Right renal cortex interstitium (tissue), 3 donors: Measurements from ENCODE around the gene ADGRL3. TPM values are rescaled to one million over a fixed set of nuclear protein-coding genes. Genes with fewer than 3 reads are reported as not detected.
A peak's percentile ranks its signal among the peaks of the same experiment; 100 is the strongest.
"Not testable (repeated sequence)": the region's sequence is repeated elsewhere in the genome, so short reads cannot be mapped to it uniquely, and the experiment has no call there.

Experiments used
- DNase-seq, 3 donors: peaks; one replicate each; pipeline ENCODE4 v3.0.0-alpha.2; 2013; ENCODE audit warnings: low read depth in 3 of 3, low spot score in 2 of 3
- polyA plus RNA-seq, 3 donors: library from polyadenylated mRNA; unstranded; fragments of 120-200 nt; gene quantifications; one replicate each; pipeline ENCODE4 v1.2.1, GENCODE V29; 2013; ENCODE audit not compliant: insufficient read length in 3 of 3

ADGRL3 gene
- polyA plus RNA-seq, 3 donors = 24.5 to 30.2 (median 28.7) TPM

DNA sequence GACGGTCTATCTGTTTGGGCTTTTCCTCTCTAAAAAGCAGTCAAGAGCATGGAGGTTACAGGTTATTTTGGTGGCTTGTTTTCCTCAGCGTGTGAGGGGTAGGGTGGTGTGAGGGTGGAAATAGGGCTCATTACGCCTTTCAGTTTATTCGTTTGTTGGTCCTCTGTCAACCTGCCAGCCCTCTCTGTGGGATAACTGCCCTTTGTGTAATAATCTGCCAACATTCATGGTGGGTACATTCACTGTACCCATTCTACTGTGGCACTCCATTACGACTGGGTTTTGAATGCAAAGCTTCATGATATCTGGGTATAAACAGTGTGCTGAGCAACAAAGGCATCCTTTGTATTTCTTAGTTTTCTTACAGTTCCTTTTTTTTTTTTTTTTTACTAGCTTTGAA is 136.4 kb downstream of the ADGRL3 start:
- DNase-seq = no peak

DNA sequence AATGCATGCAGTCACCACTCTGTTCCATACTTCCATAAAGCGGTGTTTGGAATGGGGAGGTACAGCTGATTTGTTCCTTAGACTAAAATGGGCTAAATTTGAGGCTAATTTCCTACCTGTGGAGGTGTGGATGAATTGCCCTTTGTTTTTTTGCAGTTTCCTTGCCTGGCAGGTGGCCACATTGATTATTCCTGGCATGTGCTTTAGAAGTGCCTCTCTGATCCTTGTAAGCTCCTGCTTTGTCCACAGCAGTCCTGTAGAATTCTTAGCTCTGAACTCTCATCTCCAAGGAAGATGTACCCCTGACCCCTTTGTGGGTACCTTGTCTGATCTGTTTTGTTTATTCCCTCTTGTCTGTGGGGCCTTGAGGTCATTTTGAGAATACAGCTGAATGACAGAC is 136.8 kb downstream of the ADGRL3 start:
- DNase-seq = no peak

DNA sequence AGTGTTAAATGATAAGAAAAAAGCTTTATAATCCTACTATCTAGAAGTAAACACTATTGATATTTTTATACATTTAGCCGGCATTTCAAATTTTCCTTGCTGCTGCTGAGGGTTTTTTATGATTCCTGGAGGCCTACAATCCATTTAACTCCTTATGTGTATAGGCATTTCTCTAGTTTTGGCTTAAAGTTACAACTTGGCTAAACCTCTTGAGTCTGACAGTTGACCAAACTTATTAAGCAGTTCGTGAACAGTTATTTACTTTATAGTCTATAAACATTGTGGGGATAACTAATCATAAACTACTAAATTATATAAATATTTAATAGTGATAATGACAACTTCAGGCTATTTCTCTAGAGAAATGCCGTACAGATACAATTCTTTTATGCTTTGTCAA is 141.9 kb downstream of the ADGRL3 start:
- DNase-seq = no peak

DNA sequence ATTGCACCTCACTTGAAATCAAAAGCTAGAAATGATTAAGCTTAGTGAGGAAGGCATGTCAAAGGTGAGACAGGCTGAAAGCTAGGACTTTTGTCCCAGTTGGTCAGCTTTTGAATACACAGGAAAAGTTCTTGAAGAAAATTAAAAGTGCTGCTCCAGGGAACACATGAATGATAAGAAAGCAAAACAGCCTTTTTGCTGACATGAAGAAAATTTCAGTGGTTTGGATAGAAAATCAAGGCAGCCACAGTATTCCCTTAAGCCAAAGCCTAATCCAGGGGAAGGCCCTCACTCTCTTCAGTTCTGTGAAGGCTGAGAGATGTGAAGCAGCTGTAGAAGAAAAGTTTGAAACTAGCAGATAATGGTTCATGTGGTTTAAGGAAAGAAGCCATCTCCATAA is 150.8 kb downstream of the ADGRL3 start:
- DNase-seq = no peak

DNA sequence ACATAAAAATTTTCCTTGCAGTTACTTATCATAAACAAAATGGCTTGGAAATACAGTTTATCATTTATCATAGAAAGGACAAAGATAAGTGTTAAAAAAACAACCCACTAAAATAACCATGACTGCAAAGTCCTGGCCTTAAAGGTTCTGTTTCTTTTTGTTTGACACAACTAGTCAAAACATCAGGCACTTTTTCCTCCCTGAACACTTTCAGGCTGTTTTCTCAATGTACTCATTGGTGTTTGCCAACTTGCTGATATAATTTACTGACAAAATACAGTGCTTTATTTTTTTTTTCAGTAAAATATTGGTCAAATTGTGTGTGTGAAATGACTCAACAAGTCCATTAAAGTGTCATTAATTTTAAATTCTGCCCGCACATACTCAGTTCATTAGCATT is 156.6 kb downstream of the ADGRL3 start:
- no peak for DNase-seq

DNA sequence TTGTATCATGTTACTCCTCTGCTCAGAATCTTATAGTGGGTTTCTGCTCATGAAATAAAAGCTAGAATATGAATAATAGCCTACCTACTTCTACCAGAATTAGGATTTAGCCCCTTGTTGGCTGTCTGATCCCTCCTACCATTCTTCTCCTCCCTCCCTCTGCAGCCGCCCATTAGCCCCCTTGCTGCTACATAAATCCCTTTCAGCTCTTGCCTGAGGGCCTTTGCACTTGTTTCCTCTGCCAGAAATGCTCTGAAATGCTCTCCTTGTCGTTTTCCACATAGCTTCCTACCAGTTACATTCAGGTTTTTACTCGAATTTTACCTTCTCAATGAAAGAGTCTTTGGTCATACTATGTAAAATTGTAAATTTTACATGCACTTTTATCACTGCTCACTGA is 159.2 kb downstream of the ADGRL3 start:
- no peak for DNase-seq

DNA sequence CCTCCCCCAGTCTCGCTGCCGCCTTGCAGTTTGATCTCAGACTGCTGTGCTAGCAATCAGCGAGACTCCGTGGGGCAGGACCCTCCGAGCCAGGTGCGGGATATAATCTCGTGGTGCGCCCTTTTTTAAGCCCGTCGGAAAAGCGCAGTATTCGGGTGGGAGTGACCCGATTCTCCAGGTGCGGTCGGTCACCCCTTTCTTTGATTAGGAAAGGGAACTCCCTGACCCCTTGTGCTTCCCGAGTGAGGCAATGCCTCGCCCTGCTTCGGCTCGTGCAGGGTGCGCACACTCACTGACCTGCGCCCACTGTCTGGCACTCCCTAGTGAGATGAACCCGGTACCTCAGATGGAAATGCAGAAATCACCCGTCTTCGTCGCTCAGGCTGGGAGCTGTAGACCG is 172.7 kb downstream of the ADGRL3 start:
- DNase-seq = not testable (repeated sequence)

DNA sequence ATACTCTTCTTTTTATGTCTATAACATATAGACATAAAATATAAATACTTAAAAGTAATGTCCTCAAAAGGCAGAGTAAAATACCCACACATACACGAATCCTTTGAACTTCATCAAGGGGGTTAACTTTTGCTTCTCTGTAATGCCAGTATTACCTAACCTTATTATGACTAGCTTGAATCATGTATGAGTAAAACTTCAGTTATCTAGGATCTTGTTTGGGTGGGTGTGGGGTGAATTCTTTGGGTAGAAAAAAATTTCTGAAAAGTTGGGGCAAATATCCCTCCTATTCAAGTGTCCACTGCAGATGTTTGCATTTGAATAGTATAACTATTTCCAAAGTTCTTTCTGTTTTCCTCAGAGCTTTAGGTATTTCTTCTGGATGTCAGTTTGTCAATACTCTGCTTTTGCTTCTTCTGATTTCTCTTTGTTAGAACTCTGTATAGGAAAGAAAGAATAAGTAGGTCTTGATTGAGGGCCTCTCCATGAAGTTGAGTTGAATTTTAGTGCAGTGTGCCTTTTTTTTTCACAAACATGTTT is 173.8 kb downstream of the ADGRL3 start:
- no peak for DNase-seq

DNA sequence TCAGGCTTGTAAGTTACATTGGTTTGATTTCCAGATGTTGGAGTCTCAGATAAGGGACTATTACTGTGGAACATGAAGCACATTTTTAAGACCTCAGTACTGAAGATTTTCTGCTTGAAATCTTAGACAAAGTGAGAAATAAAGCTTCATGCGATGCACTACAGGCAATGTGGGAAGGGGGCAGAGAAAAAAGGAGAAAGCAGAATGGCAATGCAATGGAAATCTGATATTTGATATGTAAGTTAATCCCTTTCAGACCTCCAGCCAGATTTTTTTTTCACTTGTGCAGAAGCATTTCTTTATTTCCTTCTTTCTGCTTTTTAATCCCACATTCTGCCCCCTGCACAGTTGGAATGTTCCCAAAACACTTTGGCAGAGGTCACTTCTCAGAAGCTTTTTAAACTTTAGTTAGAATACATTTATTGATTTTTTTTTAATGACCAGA is 174.3 kb downstream of the ADGRL3 start:
- DNase-seq = peak in 1 of 3 donors; percentile 7

DNA sequence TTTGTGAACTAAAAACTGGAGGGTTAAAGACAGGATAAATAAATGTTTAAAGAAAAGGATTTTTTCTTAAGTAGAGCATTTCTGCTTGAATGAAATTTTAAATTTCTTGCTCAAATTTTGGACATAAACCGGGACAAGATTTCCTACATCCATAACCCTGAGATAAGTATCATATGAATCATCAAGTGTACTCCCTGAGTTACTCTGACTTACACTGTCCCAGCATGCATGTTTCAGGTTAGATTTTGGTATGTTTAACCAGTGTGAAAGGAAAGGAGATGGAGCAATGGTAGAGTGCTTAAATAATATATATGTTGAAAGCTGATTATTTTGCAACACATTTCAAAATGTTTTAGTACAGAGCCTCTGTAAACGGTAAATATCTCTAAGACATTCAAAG is 175.2 kb downstream of the ADGRL3 start:
- DNase-seq = no peak

DNA sequence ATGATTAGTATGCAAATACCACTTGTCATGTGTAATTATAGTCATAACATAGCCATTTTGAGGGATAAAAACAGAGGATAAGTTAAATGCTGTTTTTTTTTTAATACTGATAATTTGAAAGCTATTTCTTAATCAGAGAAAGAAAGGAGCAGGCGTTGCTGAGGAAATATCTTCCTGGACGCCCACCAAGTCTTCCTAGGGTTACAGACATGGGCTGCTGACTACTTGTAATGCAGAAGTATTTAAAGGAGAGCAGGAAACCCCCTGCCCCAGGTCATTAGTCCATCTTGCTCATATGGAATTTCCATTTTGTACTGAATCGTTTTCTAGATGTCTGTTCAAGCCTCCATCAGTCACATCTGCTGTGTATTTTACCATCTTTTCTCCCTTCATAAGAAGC is 176.2 kb downstream of the ADGRL3 start:
- DNase-seq = no peak

DNA sequence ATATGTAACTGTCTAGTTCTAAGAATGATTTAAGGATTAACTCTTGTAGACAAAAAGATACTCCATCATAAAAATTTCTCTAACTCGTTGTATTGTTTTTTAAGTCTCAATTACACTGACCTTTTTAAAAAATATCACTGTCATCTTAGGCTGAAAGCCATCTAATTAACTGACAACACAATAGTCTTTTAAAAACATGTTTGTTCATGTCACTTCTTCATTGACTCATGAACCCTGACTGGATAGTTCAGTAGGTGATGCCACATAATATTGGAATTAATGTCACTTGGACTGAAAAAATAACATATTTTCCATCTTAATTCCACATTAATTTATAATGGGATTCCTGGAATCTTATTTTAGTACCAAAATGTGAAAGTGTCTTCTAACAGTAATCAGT is 179.3 kb downstream of the ADGRL3 start:
- no peak for DNase-seq

DNA sequence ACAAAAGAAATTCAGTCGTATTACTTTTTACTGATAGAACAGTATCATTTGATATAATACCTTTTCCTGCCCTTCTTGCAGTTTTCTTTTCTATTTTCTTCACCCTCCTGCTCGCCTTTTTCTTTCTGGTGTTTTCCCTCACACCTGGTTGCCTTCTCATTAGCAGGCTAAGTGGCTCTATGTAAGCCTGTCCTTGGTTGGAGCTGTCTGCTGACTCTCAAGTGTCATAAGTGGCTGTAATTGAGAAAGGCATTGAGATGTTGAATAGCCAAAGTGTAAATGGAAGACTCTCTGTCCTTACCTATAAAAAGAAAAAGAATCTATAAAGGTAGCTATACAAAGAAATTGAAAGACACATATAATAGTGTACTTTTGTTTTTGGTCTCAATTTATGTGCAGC is 180.7 kb downstream of the ADGRL3 start:
- no peak for DNase-seq

DNA sequence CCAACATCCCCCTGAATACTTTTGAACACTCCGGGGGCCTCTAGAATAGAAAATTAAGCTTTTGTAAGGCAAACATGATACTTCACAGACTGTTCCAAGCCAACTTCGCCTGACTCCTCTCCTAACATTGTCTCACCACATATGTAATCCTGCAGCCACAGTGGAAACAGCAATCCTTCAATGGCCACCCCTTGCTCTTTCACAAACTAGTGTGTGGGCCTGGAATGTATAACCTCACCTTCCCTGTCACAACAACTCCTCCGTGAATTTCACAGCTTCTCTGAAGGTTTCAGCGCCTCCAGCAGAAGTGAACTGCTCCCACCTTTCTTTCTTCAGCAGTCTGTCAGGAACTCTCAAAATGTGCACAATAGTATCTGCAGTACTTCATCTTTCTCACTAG is 185.1 kb downstream of the ADGRL3 start:
- no peak for DNase-seq

DNA sequence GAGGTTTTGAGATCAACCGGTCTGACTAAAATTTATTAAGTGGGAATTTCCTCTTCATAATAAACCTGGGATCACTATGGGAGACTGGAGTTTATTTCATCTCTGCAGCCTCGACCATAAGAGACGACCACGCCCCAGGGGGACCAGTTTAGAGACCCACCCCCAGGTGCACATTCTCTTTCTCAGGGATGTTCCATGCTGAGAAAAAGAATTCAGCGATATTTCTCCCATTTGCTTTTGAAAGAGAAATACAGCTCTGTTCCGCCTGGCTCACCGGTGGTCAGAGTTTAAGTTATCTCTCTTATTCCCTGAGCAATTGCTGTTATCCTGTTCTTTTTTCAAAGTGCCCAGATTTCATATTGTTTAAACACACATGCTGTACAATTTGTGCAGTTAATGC is 187.2 kb downstream of the ADGRL3 start:
- not testable (repeated sequence) for DNase-seq

DNA sequence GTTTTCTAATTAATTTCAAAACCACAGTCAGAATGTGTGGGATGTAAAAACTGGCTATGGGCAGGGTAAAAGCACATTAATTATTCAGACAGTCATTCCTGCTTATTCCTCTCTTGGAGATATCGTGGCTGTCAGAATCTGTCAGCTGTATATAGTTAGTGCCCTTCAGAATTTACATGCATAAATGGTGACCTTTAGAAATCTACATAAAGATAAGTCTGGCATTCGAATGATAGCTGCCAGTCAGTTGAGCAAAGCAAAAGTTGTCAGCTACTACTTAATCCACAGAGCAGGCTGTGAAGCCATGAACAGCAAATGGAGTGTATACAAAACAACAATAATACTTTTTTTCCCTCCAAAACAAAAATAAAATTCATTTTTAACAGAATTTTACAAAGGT is 189.5 kb downstream of the ADGRL3 start:
- DNase-seq = no peak

DNA sequence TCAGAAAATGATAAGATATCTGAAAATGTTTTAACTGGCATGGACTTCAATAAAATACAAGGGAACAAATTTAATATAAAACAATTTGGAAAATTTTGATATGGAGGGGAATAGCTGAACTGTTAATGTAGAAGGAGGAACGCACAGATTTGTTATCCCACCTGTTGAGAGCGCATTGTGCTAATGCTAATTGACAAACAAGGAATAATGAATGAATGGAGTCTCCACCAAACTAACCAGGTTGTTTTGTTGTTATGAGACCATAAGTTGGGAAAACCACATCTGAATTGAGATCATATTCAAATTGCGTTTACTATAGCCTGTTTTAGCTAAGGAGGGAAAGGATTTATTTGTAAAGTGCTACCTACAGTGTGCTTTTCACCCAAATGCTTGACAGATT is 195.6 kb downstream of the ADGRL3 start:
- no peak for DNase-seq

DNA sequence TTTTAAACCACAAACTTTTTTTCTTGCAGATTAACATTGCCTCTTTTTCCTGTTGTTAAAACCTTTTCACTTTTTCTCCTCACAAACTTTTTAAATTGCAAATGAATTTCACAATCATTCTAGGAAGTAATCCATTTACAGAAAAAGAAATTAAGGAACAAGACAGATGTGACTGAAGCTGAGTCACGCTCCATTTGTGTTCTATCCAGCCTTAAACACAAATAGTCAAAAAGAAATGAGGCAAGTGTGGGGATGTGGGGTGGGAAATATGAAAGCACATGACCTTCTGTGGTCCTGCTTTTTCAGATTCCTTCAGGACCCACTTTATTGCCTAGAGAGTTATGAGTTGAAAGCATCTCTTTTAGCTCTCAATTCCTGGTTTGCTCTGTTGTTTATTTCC is 197.0 kb downstream of the ADGRL3 start:
- DNase-seq = no peak

DNA sequence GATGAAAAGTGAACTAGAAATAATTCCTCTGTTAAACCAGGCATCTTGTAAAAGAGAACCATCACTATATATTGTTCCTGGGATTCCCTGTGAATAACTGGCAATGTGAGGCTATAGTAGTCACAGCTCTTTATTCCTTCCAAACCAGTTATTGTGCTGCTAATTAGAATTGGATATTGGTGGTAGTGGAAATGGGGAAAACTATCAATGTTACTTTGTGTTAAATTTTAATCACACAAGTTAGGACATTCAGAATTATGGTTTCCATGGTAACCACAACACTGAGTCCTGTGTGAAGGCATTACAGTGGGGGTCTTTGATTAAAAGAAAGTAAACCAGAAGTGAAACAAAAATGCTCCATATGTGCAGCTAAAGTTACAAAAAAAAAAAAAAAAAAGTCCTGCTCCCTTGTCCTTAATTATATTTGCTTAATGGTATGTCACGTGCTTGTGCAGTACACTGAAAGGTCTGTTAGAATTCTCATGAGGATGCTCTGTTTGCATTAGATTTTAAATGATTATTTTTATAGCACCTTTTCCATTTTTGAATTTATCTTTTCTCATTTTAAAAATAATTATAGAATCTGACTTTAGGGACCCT is 200.4 kb downstream of the ADGRL3 start:
- DNase-seq = no peak

DNA sequence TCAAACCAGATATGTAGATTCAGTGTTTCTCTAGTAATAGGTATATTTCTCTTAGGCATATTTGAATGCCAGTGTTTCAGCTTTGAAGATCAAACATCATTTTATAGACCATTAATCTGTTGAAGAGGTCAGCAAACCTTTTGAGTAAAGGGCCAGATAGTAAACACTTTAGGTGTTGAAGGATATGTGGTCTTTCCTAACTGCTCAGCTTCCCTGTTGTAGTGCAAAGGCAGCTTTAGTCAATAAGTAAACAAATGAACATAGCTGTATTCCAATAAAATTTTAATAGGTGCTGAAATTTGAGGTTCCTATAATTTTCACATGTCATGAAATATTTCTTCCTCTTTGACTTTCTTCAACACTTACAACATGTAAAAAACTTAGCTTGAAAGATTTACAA is 201.6 kb downstream of the ADGRL3 start:
- no peak for DNase-seq

DNA sequence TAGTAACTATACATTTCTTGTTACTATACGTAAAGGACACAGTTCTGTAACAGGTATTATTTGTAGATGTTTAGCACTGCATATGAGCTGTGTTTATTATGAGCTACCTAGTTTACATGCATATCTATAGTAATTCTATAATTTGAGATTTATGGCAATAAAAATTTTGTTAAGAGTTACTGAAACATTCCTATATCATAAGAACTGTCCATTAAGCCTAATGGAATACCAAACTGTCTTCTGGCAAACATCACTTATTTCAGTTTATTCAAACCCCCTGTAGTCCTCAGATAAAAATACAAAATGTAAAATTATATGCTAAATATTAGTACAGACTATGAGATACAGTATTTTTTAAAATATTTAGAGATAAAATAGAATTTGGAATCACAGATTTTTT is 205.2 kb downstream of the ADGRL3 start:
- no peak for DNase-seq

DNA sequence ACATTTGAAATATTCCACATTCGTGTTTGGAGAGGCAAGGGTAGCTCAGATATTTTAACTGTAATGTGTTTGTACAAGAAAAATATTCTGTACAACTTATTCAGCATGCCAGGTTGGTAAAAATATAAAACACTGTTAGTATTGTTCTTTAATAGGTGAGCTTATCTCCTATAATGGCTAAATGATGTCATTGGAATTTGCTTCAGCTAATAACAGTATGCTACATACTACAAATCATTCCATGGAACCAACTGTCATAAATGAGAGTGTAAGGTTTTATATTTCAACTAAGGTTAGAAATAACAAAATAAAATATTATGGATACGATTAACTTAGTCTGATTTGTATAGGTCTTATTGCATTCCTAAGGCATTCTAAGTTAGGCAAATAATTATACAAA is 206.6 kb downstream of the ADGRL3 start:
- DNase-seq = no peak
